ENCODE results near the gene STEAP3.

DNA sequence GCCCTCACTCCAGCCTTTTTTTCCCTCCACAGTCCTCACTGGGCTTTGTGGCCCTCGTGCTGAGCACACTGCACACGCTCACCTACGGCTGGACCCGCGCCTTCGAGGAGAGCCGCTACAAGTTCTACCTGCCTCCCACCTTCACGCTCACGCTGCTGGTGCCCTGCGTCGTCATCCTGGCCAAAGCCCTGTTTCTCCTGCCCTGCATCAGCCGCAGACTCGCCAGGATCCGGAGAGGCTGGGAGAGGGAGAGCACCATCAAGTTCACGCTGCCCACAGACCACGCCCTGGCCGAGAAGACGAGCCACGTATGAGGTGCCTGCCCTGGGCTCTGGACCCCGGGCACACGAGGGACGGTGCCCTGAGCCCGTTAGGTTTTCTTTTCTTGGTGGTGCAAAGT is 39.4 kb downstream of the STEAP3 start:
- TF ChIP-seq, protein P1, sequence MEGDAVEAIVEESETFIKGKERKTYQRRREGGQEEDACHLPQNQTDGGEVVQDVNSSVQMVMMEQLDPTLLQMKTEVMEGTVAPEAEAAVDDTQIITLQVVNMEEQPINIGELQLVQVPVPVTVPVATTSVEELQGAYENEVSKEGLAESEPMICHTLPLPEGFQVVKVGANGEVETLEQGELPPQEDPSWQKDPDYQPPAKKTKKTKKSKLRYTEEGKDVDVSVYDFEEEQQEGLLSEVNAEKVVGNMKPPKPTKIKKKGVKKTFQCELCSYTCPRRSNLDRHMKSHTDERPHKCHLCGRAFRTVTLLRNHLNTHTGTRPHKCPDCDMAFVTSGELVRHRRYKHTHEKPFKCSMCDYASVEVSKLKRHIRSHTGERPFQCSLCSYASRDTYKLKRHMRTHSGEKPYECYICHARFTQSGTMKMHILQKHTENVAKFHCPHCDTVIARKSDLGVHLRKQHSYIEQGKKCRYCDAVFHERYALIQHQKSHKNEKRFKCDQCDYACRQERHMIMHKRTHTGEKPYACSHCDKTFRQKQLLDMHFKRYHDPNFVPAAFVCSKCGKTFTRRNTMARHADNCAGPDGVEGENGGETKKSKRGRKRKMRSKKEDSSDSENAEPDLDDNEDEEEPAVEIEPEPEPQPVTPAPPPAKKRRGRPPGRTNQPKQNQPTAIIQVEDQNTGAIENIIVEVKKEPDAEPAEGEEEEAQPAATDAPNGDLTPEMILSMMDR (conservative IDR thresholded peaks at IDR 0.05 in 1 of 2, IDR thresholded peaks at IDR 0.05 in 1 of 2; ENCODE audit: low read depth in 1 of 2, low read length in 2 of 2) = no peak
- no peak for TF ChIP-seq EZH2 (IDR thresholded peaks at IDR 0.05; ENCODE audit: low read length, missing control alignments)

All from fibroblast of lung (primary cell).